Amniotic stem cell (primary cell): ENCODE data around the gene PPP1R1B.

Experiments used
- DNase-seq: peaks from one replicate; lab custom pipeline; 2025; lab: John Stamatoyannopoulos, UW

Gene PPP1R1B

GRCh38 chr17:39652587-39653315, 26.0 kb downstream of the PPP1R1B start:
- no peak for DNase-seq

- DNase-seq = no peak
Measured at GRCh38 chr17:39653316-39653661, 26.5 kb downstream of the PPP1R1B start.

- no peak for DNase-seq
Measured at GRCh38 chr17:39653662-39654331, 27.0 kb downstream of the PPP1R1B start.

GRCh38 chr17:39655105-39655504, 28.4 kb downstream of the PPP1R1B start:
- DNase-seq = no peak

- DNase-seq = no peak
Measured at GRCh38 chr17:39658346-39658745, 31.6 kb downstream of the PPP1R1B start.

GRCh38 chr17:39658760-39659159, 32.0 kb downstream of the PPP1R1B start:
- no peak for DNase-seq

GRCh38 chr17:39659279-39660010, 32.7 kb downstream of the PPP1R1B start:
- DNase-seq = no peak

- no peak for DNase-seq
Measured at GRCh38 chr17:39660011-39660360, 33.2 kb downstream of the PPP1R1B start.

GRCh38 chr17:39660397-39661385, 33.9 kb downstream of the PPP1R1B start:
- DNase-seq = no peak

GRCh38 chr17:39661744-39662541, 35.2 kb downstream of the PPP1R1B start:
- no peak for DNase-seq

- no peak for DNase-seq
Measured at GRCh38 chr17:39662551-39663339, 36.0 kb downstream of the PPP1R1B start.

GRCh38 chr17:39663340-39663687, 36.6 kb downstream of the PPP1R1B start:
- no peak for DNase-seq

GRCh38 chr17:39663688-39664580, 37.2 kb downstream of the PPP1R1B start:
- no peak for DNase-seq

GRCh38 chr17:39664581-39665561, 38.1 kb downstream of the PPP1R1B start, which contains the start of gene TCAP:
TCAP (plus strand) TSS chr17:39665349; CDS start chr17:39665360, 11 bp downstream.
- no peak for DNase-seq

- no peak for DNase-seq
Measured at GRCh38 chr17:39665642-39666224, 39.0 kb downstream of the PPP1R1B start.

GRCh38 chr17:39666231-39666600, 39.5 kb downstream of the PPP1R1B start:
- no peak for DNase-seq

GRCh38 chr17:39666601-39667261, 40.0 kb downstream of the PPP1R1B start:
- no peak for DNase-seq
